B cell (primary cell): ENCODE results near the gene MPND. TPM values are rescaled to one million over a fixed set of nuclear protein-coding genes. Genes with fewer than 3 reads are reported as not detected.

Experiments
- ATAC-seq: fragments of 200-7000 bp; cut with Tn5 transposase; one replicate; pipeline ENCODE4 v1.10.0; 2021; ENCODE audit warnings: low read depth, mild to moderate bottlenecking, moderate number of reproducible peaks, moderate library complexity
- CTCF ChIA-PET: fragments of 350-600 bp; sonication (Branson Sonifier 250); formaldehyde crosslinking; loops from one replicate; lab custom pipeline; 2021; ENCODE audit warnings: antibody characterized with exemption, inconsistent platforms; lab: Charles Lee
- POLR2A ChIA-PET: fragments of 350-600 bp; sonication (Branson Sonifier 250); formaldehyde crosslinking; loops from one replicate; lab custom pipeline; 2021; ENCODE audit warnings: antibody characterized with exemption; lab: Charles Lee
- DNase-seq: peaks from one replicate; pipeline ENCODE4 v3.0.0; 2013
- H2AFZ ChIP-seq: 2 replicates; pipeline ENCODE4 v1.6.1; 2012; ENCODE audit warnings: mild to moderate bottlenecking, low read depth, low read length; ENCODE audit not compliant: insufficient read depth, poor library complexity, severe bottlenecking
- H3K27ac ChIP-seq, 2 donors: 1 replicate in 1 of 2; 2 replicates in 1 of 2; pipeline ENCODE4 v1.5.1; 2012 to 2013; ENCODE audit warnings: low read length in 2 of 2, mild to moderate bottlenecking in 2 of 2, moderate library complexity in 1 of 2
- H3K27me3 ChIP-seq, 4 experiments: fragments of 200-600 bp in 1 of 4; sonication (generic) in 1 of 4; replicated peaks in 1 of 4; 1 replicate in 2 of 4; 2 replicates in 2 of 4; pipeline versions ENCODE4 v1.6.1 to v1.7.0; 2013 to 2016; ENCODE audit warnings: low read length in 3 of 4, mild to moderate bottlenecking in 2 of 4, mixed read lengths in 1 of 4, moderate library complexity in 1 of 4; ENCODE audit not compliant: insufficient read depth in 4 of 4, control insufficient read depth in 3 of 4; ENCODE audit errors: control extremely low read depth in 1 of 4
- H3K36me3 ChIP-seq, 2 experiments: replicated peaks in 1 of 2; 1 replicate in 1 of 2; 2 replicates in 1 of 2; pipeline versions ENCODE4 v1.6.1 to v1.7.1; 2013; ENCODE audit warnings: low read length in 1 of 2; ENCODE audit not compliant: insufficient read depth in 2 of 2, control insufficient read depth in 1 of 2; ENCODE audit errors: control extremely low read depth in 1 of 2, extremely low read depth in 1 of 2
- H3K4me1 ChIP-seq, 2 donors: fragments of 200-600 bp in 1 of 2; sonication (generic) in 1 of 2; 1 replicate in 1 of 2; 2 replicates in 1 of 2; pipeline versions ENCODE4 v1.5.1 to v1.6.1; 2013 to 2017; ENCODE audit warnings: low read length in 2 of 2; ENCODE audit not compliant: control insufficient read depth in 2 of 2, insufficient read depth in 2 of 2
- H3K4me2 ChIP-seq: replicated peaks from 2 replicates; pipeline ENCODE3; 2012; ENCODE audit warnings: mild to moderate bottlenecking, low read depth, low read length; ENCODE audit not compliant: poor library complexity, severe bottlenecking
- H3K4me3 ChIP-seq, 5 experiments: fragments of 200-600 bp in 1 of 5; sonication (generic) in 1 of 5; 1 replicate in 3 of 5; 2 replicates in 2 of 5; pipeline versions ENCODE4 v1.5.1 to v1.7.0; 2011 to 2016; ENCODE audit warnings: low read length in 4 of 5, mild to moderate bottlenecking in 4 of 5, low read depth in 2 of 5, control low read depth in 1 of 5, moderate library complexity in 1 of 5; ENCODE audit not compliant: insufficient read depth in 1 of 5; ENCODE audit errors: control extremely low read depth in 1 of 5, extremely low read depth in 1 of 5
- H3K79me2 ChIP-seq: fragments of 200-600 bp; sonication (generic); one replicate; pipeline ENCODE4 v1.6.0; 2016; ENCODE audit warnings: low read length; ENCODE audit not compliant: control insufficient read depth, insufficient read depth
- H3K9ac ChIP-seq: fragments of 200-600 bp; sonication (generic); 2 replicates; pipeline ENCODE4 v1.6.1; 2017; ENCODE audit warnings: mild to moderate bottlenecking, low read length, moderate library complexity
- H3K9me3 ChIP-seq, 3 donors: one replicate each; pipeline versions ENCODE4 v1.6.1 to v1.7.1; 2013; ENCODE audit warnings: low read length in 2 of 3; ENCODE audit not compliant: control insufficient read depth in 2 of 3, insufficient read depth in 1 of 3; ENCODE audit errors: control extremely low read depth in 1 of 3
- H4K20me1 ChIP-seq: 2 replicates; pipeline ENCODE4 v1.6.0; 2012; ENCODE audit warnings: mild to moderate bottlenecking, low read length; ENCODE audit not compliant: insufficient read depth, control insufficient read depth, poor library complexity, severe bottlenecking
- H3K27ac Mint-ChIP-seq: one replicate; pipeline ENCODE4 v1.8.0; 2021; ENCODE audit warnings: mixed read lengths
- H3K27me3 Mint-ChIP-seq: one replicate; pipeline ENCODE4 v1.8.0; 2021; ENCODE audit warnings: mixed read lengths
- H3K4me1 Mint-ChIP-seq: one replicate; pipeline ENCODE4 v1.8.0; 2021; ENCODE audit warnings: mixed read lengths
- H3K4me3 Mint-ChIP-seq: one replicate; pipeline ENCODE4 v1.8.0; 2021; ENCODE audit warnings: mixed read lengths
- H3K9me3 Mint-ChIP-seq: one replicate; pipeline ENCODE4 v1.8.0; 2022; ENCODE audit warnings: mixed read lengths; ENCODE audit not compliant: insufficient read depth
- CTCF ChIP-seq: fragments of 200-600 bp; IDR thresholded peaks from one replicate; pipeline ENCODE4 v1.8.0; 2022; ENCODE audit warnings: antibody characterized with exemption, mild to moderate bottlenecking
- EZH2 ChIP-seq: IDR thresholded peaks from 2 replicates; pipeline ENCODE4 v1.6.1; 2012; ENCODE audit warnings: borderline replicate concordance, low read depth, mild to moderate bottlenecking, moderate library complexity, low read length; ENCODE audit not compliant: insufficient read depth, poor library complexity, severe bottlenecking
- WGBS: methylation state at CpG from one replicate; pipeline ENCODE4 v1.1.5; 2013; ENCODE audit warnings: missing lambda C conversion rate; ENCODE audit not compliant: insufficient coverage; 5-methylcytosine and 5-hydroxymethylcytosine counted together
- intact Hi-C: fragments of 100-400 bp; cut with micrococcal nuclease; formaldehyde crosslinking; loops from one replicate; pipeline ENCODE4 v1.10.0; 2022
- polyA plus RNA-seq: library from polyadenylated mRNA; depleted of rRNA; stranded (reverse); fragments of >200 nt; gene quantifications from 2 replicates; pipeline ENCODE4 v1.2.3, GENCODE V29; 2012
- total RNA-seq, 2 donors: library from RNA; stranded (reverse); fragments of 120-200 nt in 1 of 2; gene quantifications; 1 replicate in 1 of 2; 2 replicates in 1 of 2; pipeline versions ENCODE4 v1.2.3 to v1.2.4, GENCODE V29; 2013 to 2022

MPND gene
- total and polyA plus RNA-seq, 2 donors (not counting 1 experiment from before 2014, with no cell fraction given) = 14.5 to 25.6 TPM

GRCh38 chr19:4389511-4390016 lies 46.2 kb downstream of the MPND start:
- no peaks in the 10 kb centered on the region for H3K27me3 Mint-ChIP-seq
- no peak overlapping the region for H3K9ac ChIP-seq
- peaks cover 0 to 39% of the 10 kb centered on the region in 2 experiments for H3K36me3 ChIP-seq
- H3K27ac Mint-ChIP-seq = no peak overlapping the region
- TF ChIP-seq EZH2 = no peak
- TF ChIP-seq CTCF = no peak
- H3K4me3 ChIP-seq = no peak overlapping the region
- ATAC-seq (no peak), DNase-seq (no peak)
- H3K27ac ChIP-seq = no peak overlapping the region
- peaks cover 97% of the 10 kb centered on the region for H4K20me1 ChIP-seq
- ChIA-PET POLR2A (no interaction called here), CTCF (interaction anchor here (0.5 kb wide), 1 partner anchor 147 kb away, joined by 4 read pairs; no protein-coding TSS in a partner anchor)
- peaks cover 27% of the 10 kb centered on the region for H3K4me1 Mint-ChIP-seq
- no peaks in the 10 kb centered on the region for H3K27me3 ChIP-seq
- H3K4me1 ChIP-seq = peaks cover 0 to 6% of the 10 kb centered on the region in 2 donors
- no peak overlapping the region for H2AFZ ChIP-seq
- H3K4me2 ChIP-seq = no peak overlapping the region
- peaks cover 100% of the 10 kb centered on the region for H3K79me2 ChIP-seq
- H3K4me3 Mint-ChIP-seq = no peak overlapping the region
- 97% methylated on average over 17 of the region's 17 CpGs for WGBS
- H3K9me3 ChIP-seq = no peaks in the 10 kb centered on the region
- H3K9me3 Mint-ChIP-seq = no peaks in the 10 kb centered on the region
- intact Hi-C loops = no loop called here

- no peak overlapping the region for H3K27ac Mint-ChIP-seq
- intact Hi-C loops = no loop called here
- no peak for DNase-seq
- no peak overlapping the region for H2AFZ ChIP-seq
- WGBS = 82% methylated on average over 11 of the region's 12 CpGs
- no peaks in the 10 kb centered on the region for H3K27me3 Mint-ChIP-seq
- no peak overlapping the region for H3K4me3 Mint-ChIP-seq
- peak overlapping the region in 1 of 2 donors; percentile 5 for H3K27ac ChIP-seq
- no peak overlapping the region for H3K4me3 ChIP-seq
- ChIA-PET CTCF (interaction anchor here (0.5 kb wide), 1 partner anchor 147 kb away, joined by 4 read pairs; no protein-coding TSS in a partner anchor), POLR2A (no interaction called here)
- peak overlapping the region; percentile 11 for H3K4me2 ChIP-seq
- H3K9me3 ChIP-seq = no peaks in the 10 kb centered on the region
- no peaks in the 10 kb centered on the region for H3K9me3 Mint-ChIP-seq
- peaks cover 99% of the 10 kb centered on the region for H4K20me1 ChIP-seq
- peaks cover 100% of the 10 kb centered on the region for H3K79me2 ChIP-seq
- peaks cover 0 to 6% of the 10 kb centered on the region in 2 donors for H3K4me1 ChIP-seq
- TF ChIP-seq EZH2 (no peak), CTCF (no peak)
- H3K4me1 Mint-ChIP-seq = peaks cover 33% of the 10 kb centered on the region
- no peak for ATAC-seq
- H3K36me3 ChIP-seq = peaks cover 0 to 39% of the 10 kb centered on the region in 2 experiments
- no peaks in the 10 kb centered on the region for H3K27me3 ChIP-seq
- H3K9ac ChIP-seq = no peak overlapping the region
Measured at GRCh38 chr19:4390017-4390566, 46.7 kb downstream of the MPND start.
